Panc1 (cell line): Measurements from ENCODE around the gene ENGASE. TPM values are rescaled to one million over a fixed set of nuclear protein-coding genes. Genes with fewer than 3 reads are reported as not detected.
A peak's percentile ranks its signal among the peaks of the same experiment; 100 is the strongest.

Source experiments
- ATAC-seq: fragments of 200-7000 bp; cut with Tn5 transposase; 2 replicates; pipeline ENCODE4 v1.9.1; 2020; ENCODE audit warnings: mild to moderate bottlenecking, moderate library complexity
- BruUV-seq: library from RNA; stranded (reverse); fragments of 400-500 nt; replicated peaks from 2 replicates; lab custom pipeline; 2021; lab: Mats Ljungman, UMichigan
- CTCF ChIA-PET: fragments of 300-600 bp; sonication (Branson Sonifier 250); formaldehyde crosslinking; loops from one replicate; lab custom pipeline; 2022; ENCODE audit warnings: antibody characterized with exemption; lab: Charles Lee
- POLR2A ChIA-PET: fragments of 300-600 bp; sonication (Branson Sonifier 250); formaldehyde crosslinking; loops from one replicate; lab custom pipeline; 2022; ENCODE audit warnings: antibody characterized with exemption; lab: Charles Lee
- DNase-seq: peaks from one replicate; pipeline ENCODE4 v3.0.0-alpha.2; 2010; ENCODE audit warnings: low read depth, low spot score
- H3K27ac ChIP-seq: 2 replicates; pipeline ENCODE4 v1.5.1; 2011; ENCODE audit warnings: mild to moderate bottlenecking, low read length, inconsistent platforms
- H3K27me3 ChIP-seq: fragments of 200-500 bp; sonication (Bioruptor generic); 2 replicates; pipeline ENCODE4 v1.6.0; 2014; ENCODE audit warnings: low read length, inconsistent platforms; ENCODE audit not compliant: control insufficient read depth, insufficient read depth
- H3K36me3 ChIP-seq: fragments of 200-500 bp; sonication (Bioruptor generic); 2 replicates; pipeline ENCODE4 v1.5.1; 2014; ENCODE audit warnings: inconsistent platforms, mild to moderate bottlenecking, low read length, moderate library complexity; ENCODE audit not compliant: control insufficient read depth, insufficient read depth
- H3K4me1 ChIP-seq: 2 replicates; pipeline ENCODE4 v1.5.1; 2011; ENCODE audit warnings: inconsistent platforms, mild to moderate bottlenecking, low read length, moderate library complexity; ENCODE audit not compliant: control insufficient read depth, insufficient read depth
- H3K4me3 ChIP-seq, 2 experiments: 2 replicates each; pipeline ENCODE4 v1.5.1; 2011 to 2012; ENCODE audit warnings: low read depth in 2 of 2, low read length in 2 of 2, mild to moderate bottlenecking in 2 of 2, inconsistent platforms in 1 of 2, moderate library complexity in 1 of 2
- H3K9me3 ChIP-seq: fragments of 200-500 bp; sonication (Bioruptor generic); 2 replicates; pipeline ENCODE4 v1.5.1; 2014; ENCODE audit warnings: low read depth, mild to moderate bottlenecking, inconsistent platforms, low read length, moderate library complexity; ENCODE audit not compliant: control insufficient read depth, insufficient read depth
- POLR2AphosphoS5 ChIP-seq: IDR thresholded peaks from 2 replicates; pipeline ENCODE4 v1.6.1; 2012; ENCODE audit warnings: mild to moderate bottlenecking, low read depth, low read length, moderate library complexity
- SIN3A ChIP-seq: IDR thresholded peaks from 2 replicates; pipeline ENCODE4 v1.6.1; 2012; ENCODE audit warnings: low read depth, mild to moderate bottlenecking, low read length, moderate library complexity, borderline replicate concordance; ENCODE audit not compliant: insufficient read depth
- TCF7L2 ChIP-seq: IDR thresholded peaks from 2 replicates; pipeline ENCODE4 v1.6.1; 2011; ENCODE audit warnings: mild to moderate bottlenecking, low read depth, low read length, inconsistent platforms
- in situ Hi-C: cut with HindIII; loops from 2 replicates; pipeline ENCODE4 v1.10.0; 2016; ENCODE audit warnings: low sequenced_read_pairs, low pct_unique_long_range_greater_than_20kb
- intact Hi-C: fragments of 100-400 bp; cut with micrococcal nuclease; formaldehyde crosslinking; loops from one replicate; pipeline ENCODE4 v1.10.0; 2022; ENCODE audit not compliant: unreplicated experiment
- total RNA-seq: library from RNA; stranded (reverse); gene quantifications from one replicate; pipeline ENCODE4 v1.2.1, GENCODE V29; 2021; ENCODE audit not compliant: unreplicated experiment
- TF ChIP-seq, protein P1 (sequence below): fragments of 450-650 bp; IDR thresholded peaks from 2 replicates; pipeline ENCODE4 v1.5.1; 2017; ENCODE audit warnings: mild to moderate bottlenecking
- TF ChIP-seq, protein P2 (sequence below), 2 experiments: IDR thresholded peaks; 2 replicates each; pipeline ENCODE4 v1.6.1; 2011 to 2012; ENCODE audit warnings: low read depth in 2 of 2, control low read depth in 1 of 2, low read length in 1 of 2, mild to moderate bottlenecking in 1 of 2, moderate library complexity in 1 of 2; ENCODE audit not compliant: insufficient read depth in 1 of 2

The ENGASE gene
- total RNA-seq, 1 experiment from 2014 or later, result 32.3 TPM

DNA sequence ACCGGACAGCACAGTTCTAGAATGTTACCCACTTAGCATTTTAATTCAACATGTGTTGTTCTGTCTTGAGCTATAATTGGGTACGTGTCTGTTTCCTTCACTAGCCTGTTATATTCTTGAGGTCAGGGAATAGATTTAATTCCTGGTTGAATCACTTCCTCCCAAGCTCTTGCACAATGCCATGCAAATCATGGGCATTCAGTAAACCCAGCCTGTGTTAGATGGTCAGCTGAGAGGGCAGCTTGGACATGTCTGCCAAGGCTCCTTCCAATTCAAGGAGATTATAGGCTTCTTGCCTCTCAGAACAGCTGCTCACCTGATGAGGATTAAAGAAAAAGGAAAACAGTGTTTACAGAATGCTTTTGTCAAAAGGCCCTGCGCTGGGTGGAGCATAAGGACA lies 38.0 kb upstream of the ENGASE start:
- H3K27me3 ChIP-seq, result no peaks in the 10 kb centered on the region
- ChIA-PET CTCF (interaction anchor here (0.7 to 1.5 kb wide), 2 partner anchors 9 to 24 kb away, joined by 3 to 5 read pairs; no protein-coding TSS in a partner anchor), POLR2A (no interaction called here)
- H3K4me3 ChIP-seq, result no peak overlapping the region
- H3K36me3 ChIP-seq, result no peaks in the 10 kb centered on the region
- H3K9me3 ChIP-seq, result no peaks in the 10 kb centered on the region
- TF ChIP-seq, protein P1, sequence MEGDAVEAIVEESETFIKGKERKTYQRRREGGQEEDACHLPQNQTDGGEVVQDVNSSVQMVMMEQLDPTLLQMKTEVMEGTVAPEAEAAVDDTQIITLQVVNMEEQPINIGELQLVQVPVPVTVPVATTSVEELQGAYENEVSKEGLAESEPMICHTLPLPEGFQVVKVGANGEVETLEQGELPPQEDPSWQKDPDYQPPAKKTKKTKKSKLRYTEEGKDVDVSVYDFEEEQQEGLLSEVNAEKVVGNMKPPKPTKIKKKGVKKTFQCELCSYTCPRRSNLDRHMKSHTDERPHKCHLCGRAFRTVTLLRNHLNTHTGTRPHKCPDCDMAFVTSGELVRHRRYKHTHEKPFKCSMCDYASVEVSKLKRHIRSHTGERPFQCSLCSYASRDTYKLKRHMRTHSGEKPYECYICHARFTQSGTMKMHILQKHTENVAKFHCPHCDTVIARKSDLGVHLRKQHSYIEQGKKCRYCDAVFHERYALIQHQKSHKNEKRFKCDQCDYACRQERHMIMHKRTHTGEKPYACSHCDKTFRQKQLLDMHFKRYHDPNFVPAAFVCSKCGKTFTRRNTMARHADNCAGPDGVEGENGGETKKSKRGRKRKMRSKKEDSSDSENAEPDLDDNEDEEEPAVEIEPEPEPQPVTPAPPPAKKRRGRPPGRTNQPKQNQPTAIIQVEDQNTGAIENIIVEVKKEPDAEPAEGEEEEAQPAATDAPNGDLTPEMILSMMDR, result no peak
- no peak for TF ChIP-seq TCF7L2
- TF ChIP-seq, protein P2, sequence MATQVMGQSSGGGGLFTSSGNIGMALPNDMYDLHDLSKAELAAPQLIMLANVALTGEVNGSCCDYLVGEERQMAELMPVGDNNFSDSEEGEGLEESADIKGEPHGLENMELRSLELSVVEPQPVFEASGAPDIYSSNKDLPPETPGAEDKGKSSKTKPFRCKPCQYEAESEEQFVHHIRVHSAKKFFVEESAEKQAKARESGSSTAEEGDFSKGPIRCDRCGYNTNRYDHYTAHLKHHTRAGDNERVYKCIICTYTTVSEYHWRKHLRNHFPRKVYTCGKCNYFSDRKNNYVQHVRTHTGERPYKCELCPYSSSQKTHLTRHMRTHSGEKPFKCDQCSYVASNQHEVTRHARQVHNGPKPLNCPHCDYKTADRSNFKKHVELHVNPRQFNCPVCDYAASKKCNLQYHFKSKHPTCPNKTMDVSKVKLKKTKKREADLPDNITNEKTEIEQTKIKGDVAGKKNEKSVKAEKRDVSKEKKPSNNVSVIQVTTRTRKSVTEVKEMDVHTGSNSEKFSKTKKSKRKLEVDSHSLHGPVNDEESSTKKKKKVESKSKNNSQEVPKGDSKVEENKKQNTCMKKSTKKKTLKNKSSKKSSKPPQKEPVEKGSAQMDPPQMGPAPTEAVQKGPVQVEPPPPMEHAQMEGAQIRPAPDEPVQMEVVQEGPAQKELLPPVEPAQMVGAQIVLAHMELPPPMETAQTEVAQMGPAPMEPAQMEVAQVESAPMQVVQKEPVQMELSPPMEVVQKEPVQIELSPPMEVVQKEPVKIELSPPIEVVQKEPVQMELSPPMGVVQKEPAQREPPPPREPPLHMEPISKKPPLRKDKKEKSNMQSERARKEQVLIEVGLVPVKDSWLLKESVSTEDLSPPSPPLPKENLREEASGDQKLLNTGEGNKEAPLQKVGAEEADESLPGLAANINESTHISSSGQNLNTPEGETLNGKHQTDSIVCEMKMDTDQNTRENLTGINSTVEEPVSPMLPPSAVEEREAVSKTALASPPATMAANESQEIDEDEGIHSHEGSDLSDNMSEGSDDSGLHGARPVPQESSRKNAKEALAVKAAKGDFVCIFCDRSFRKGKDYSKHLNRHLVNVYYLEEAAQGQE (IDR thresholded peaks at IDR 0.05; ENCODE audit: insufficient read depth in 1 of 2, low read depth in 2 of 2, low read length in 1 of 2), result no peak
- TF ChIP-seq SIN3A, result no peak
- TF ChIP-seq POLR2AphosphoS5, result no peak
- H3K27ac ChIP-seq, result no peak overlapping the region
- in situ Hi-C loops (no loop called here), intact Hi-C loops (no loop called here)
- BruUV-seq, result no TSS peak
- 0 out of 2 replicates have a peak, but pooled peaks cover 5% of the 10 kb centered on the region for H3K4me1 ChIP-seq
- no peak for ATAC-seq
- peak; percentile 39 for DNase-seq

DNA sequence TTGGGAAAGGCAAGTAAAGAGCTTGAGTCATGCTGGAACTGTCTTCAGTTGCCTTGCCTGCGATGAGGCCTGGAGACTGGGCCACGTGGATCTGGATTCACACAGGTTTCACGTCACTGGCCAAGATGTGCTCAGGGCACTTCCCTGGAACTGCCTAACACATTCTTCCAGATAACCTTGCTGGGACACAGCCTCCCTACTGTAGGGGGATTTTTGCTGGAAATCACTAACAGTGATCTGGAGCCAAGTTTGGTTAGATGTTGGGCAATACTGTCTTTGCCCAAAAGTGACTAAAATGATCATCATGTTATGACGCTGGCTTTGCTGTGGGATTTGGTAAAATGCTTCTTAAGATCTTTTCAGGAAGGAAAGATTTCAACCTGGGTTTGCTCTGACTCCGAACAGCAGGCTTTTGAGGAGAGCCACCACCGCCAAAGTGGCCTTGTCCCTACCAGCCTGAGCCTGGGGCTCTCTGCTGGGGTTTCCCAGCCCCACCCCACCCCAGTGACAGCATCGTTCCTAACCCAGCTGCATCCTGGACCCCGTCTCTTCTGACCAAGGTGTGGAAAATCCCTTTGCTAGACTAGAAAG lies 36.0 kb upstream of the ENGASE start:
- ChIA-PET POLR2A (no interaction called here), CTCF (no interaction called here)
- in situ Hi-C loops (no loop called here), intact Hi-C loops (no loop called here)
- BruUV-seq, result no TSS peak
- TF ChIP-seq POLR2AphosphoS5 (no peak), SIN3A (no peak), TCF7L2 (no peak)
- TF ChIP-seq, protein P1, result no peak
- TF ChIP-seq, protein P2 (IDR thresholded peaks at IDR 0.05; ENCODE audit: insufficient read depth in 1 of 2, low read depth in 2 of 2, low read length in 1 of 2), result no peak
- DNase-seq (no peak), ATAC-seq (no peak)
- Histone ChIP-seq H3K27me3 (no peaks in the 10 kb centered on the region), H3K36me3 (no peaks in the 10 kb centered on the region), H3K27ac (no peak overlapping the region), H3K4me3 (no peak overlapping the region), H3K9me3 (no peaks in the 10 kb centered on the region), H3K4me1 (0 out of 2 replicates have a peak, but pooled peaks cover 5% of the 10 kb centered on the region)
